Osteocyte (in vitro differentiated cells): ENCODE data around the gene LAPTM4A. TPM values are rescaled to one million over a fixed set of nuclear protein-coding genes. Genes with fewer than 3 reads are reported as not detected.
A peak's percentile ranks its signal among the peaks of the same experiment; 100 is the strongest.
"Not testable (repeated sequence)": the region's sequence is repeated elsewhere in the genome, so short reads cannot be mapped to it uniquely, and the experiment has no call there.

Experiments
- DNase-seq: peaks from one replicate; pipeline ENCODE4 v3.0.0; 2021; ENCODE audit warnings: mixed read lengths; ENCODE audit not compliant: unreplicated experiment; ENCODE audit errors: extremely low spot score
- H3K27ac Mint-ChIP-seq: one replicate; pipeline ENCODE4 v1.8.0; 2021; ENCODE audit warnings: mild to moderate bottlenecking, mixed read lengths; ENCODE audit not compliant: unreplicated experiment
- H3K27me3 Mint-ChIP-seq: one replicate; pipeline ENCODE4 v1.8.0; 2021; ENCODE audit warnings: mixed read lengths; ENCODE audit not compliant: unreplicated experiment
- H3K36me3 Mint-ChIP-seq: one replicate; pipeline ENCODE4 v1.8.0; 2021; ENCODE audit warnings: mixed read lengths; ENCODE audit not compliant: unreplicated experiment
- H3K4me1 Mint-ChIP-seq: one replicate; pipeline ENCODE4 v1.8.0; 2021; ENCODE audit warnings: mixed read lengths; ENCODE audit not compliant: unreplicated experiment
- H3K4me3 Mint-ChIP-seq: one replicate; pipeline ENCODE4 v1.8.0; 2021; ENCODE audit warnings: mild to moderate bottlenecking, moderate library complexity, mixed read lengths; ENCODE audit not compliant: unreplicated experiment
- H3K9me3 Mint-ChIP-seq: one replicate; pipeline ENCODE4 v1.8.0; 2021; ENCODE audit warnings: mixed read lengths; ENCODE audit not compliant: unreplicated experiment
- CTCF ChIP-seq: fragments of 200-600 bp; sonication (generic); IDR thresholded peaks from 2 replicates; pipeline ENCODE4 v1.5.0; 2021; ENCODE audit warnings: antibody characterized with exemption, mild to moderate bottlenecking, moderate library complexity
- total RNA-seq: library from RNA; stranded (reverse); gene quantifications from 2 replicates; pipeline ENCODE4 v1.2.1, GENCODE V29; 2021

Gene LAPTM4A
- total RNA-seq, 1 donor from 2014 or later, result 560 TPM

DNA sequence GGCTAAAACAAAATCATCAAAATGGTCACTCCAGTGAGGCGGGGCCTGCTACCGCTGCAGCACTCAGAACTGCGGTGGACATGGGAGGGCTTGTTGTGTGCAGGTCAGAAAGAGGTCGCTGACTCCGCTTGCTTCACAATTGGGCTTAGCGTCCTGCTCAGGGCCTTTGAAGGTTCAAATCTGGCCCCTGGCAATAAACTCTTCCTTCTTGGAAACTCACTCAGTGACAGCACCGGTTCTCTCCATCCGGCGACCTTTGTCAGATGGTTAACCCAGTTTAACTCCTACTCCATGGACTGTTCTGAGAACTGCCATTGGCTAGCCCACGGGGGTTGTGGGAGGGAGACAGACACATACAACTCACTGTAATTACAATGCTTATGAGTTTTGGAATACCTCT is 29.0 kb upstream of the LAPTM4A start:
- H3K4me3 Mint-ChIP-seq, result no peak overlapping the region
- no peak for TF ChIP-seq CTCF
- H3K4me1 Mint-ChIP-seq, result peaks cover 2% of the 10 kb centered on the region
- H3K9me3 Mint-ChIP-seq, result peaks cover 5% of the 10 kb centered on the region
- no peak overlapping the region for H3K27ac Mint-ChIP-seq
- no peaks in the 10 kb centered on the region for H3K27me3 Mint-ChIP-seq
- no peaks in the 10 kb centered on the region for H3K36me3 Mint-ChIP-seq
- no peak for DNase-seq

DNA sequence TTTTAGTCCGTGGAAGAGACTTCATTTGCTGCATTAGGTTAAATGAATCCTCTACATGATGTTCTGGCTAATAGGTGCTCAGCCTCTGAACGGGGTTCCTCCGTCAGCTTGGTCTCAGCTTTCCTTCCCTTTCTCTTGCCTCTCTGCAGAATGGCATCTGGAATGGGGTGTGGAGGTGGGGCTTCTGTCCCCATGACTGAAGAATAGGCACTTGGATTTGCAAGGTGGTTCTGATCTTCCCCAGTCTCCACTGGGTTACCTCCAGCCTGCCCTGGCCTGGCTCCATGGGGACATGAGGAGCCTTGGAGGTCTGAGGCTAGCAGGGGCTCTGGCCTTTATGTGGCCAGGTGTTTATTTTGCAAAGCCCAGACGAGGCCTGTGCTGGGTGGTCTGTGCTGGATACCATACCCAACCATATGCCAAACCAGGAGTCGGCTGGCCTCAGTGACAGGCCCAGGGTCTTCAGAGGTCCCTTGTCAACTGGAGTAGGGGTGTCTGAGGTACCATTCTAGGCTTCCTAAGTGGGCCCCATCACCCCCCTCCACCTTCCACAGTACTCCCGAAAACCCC is 28.2 kb upstream of the LAPTM4A start:
- H3K36me3 Mint-ChIP-seq, result no peaks in the 10 kb centered on the region
- no peak overlapping the region for H3K4me3 Mint-ChIP-seq

GRCh38 chr2:20077411-20077940 is 26.0 kb upstream of the LAPTM4A start:
- no peak for TF ChIP-seq CTCF
- no peak overlapping the region for H3K4me3 Mint-ChIP-seq
- no peaks in the 10 kb centered on the region for H3K36me3 Mint-ChIP-seq
- H3K9me3 Mint-ChIP-seq, result peaks cover 5% of the 10 kb centered on the region
- peaks cover 20% of the 10 kb centered on the region for H3K4me1 Mint-ChIP-seq
- no peak overlapping the region for H3K27ac Mint-ChIP-seq
- no peaks in the 10 kb centered on the region for H3K27me3 Mint-ChIP-seq
- no peak for DNase-seq

More for the DNA sequence above, 28.2 kb upstream of the LAPTM4A start:
- TF ChIP-seq CTCF, result no peak
- Mint-ChIP-seq H3K27ac (no peak overlapping the region), H3K27me3 (no peaks in the 10 kb centered on the region), H3K9me3 (peaks cover 5% of the 10 kb centered on the region), H3K4me1 (peaks cover 2% of the 10 kb centered on the region)
- DNase-seq, result peak; percentile 77

DNA sequence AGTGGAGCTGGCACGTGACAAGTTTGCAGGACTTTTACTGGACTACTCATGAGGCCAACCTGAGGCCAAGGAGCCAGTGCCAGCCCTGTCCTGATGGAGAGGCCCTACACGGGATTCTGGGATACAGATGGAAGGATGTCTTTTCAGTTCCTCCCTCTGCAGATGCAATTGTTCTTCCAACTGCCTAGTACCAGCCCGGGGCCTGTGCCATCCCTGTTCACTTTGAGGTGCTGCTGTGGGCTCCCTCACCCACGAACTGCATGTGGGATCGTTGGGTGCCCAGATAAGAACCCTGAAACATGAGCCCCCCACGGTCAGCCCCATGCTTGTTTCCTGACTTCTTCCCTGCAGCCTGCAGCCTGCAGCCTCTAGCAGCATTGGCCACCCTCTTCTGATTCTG is 25.3 kb upstream of the LAPTM4A start:
- no peak overlapping the region for H3K4me3 Mint-ChIP-seq
- no peaks in the 10 kb centered on the region for H3K27me3 Mint-ChIP-seq
- peaks cover 27% of the 10 kb centered on the region for H3K4me1 Mint-ChIP-seq
- H3K36me3 Mint-ChIP-seq, result no peaks in the 10 kb centered on the region
- H3K27ac Mint-ChIP-seq, result no peak overlapping the region
- no peak for TF ChIP-seq CTCF
- H3K9me3 Mint-ChIP-seq, result peaks cover 5% of the 10 kb centered on the region
- DNase-seq, result no peak

DNA sequence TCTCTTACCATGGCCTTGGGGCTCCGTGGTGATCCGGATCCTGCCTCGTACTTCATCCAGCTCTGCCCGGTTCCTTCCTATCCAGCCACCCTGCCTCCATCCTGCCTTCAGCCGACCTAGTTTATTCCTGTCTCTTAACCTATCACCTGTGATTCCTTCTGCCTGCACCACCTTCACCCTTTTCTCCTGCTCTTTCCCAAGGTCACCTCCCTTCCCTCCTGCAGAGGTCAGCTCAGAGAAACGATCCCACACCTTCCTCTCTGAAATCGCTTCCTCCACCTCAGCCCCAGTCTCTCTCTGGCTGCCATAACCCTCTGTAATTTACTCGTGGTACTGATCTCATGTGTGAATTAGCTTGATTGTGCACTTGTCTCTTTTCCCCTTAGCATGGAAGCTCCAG is 23.5 kb upstream of the LAPTM4A start:
- Mint-ChIP-seq H3K27ac (no peak overlapping the region), H3K27me3 (no peaks in the 10 kb centered on the region), H3K36me3 (no peaks in the 10 kb centered on the region)

DNA sequence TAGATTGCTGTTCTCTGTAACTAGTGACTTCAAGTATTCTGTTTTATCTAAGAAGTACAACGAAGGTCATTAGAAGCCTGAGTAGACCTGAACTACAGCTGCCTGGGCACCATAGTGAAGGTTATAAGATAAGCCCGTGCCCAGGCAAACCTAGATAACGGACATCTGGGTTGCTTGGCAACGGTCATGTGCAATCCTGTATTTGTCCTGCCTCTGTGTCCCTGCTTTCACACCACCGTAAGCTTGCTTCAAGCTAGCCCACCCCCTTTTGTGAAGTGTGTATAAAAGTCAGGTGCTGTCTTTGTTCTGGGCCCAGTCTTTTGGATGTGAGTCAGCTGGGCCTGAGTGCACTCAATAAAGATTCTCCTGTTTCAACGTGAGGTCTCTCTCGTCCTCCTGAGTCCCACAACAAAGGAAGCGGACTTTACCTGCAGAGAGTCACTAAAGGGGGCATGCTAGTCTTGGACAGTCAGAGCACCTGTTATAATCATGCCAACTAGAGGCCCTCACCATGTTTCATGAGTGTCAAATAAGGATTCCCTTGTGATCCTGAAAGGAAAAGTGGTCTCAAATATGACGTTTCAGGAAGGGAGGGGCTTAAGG is 22.7 kb upstream of the LAPTM4A start:
- Mint-ChIP-seq H3K4me1 (peaks cover 44% of the 10 kb centered on the region), H3K27ac (peak overlapping the region; percentile 100)
- H3K27me3 Mint-ChIP-seq, H3K4me3 Mint-ChIP-seq, H3K9me3 Mint-ChIP-seq, H3K36me3 Mint-ChIP-seq: not testable (repeated sequence)
- peak; percentile 23 for DNase-seq

More for the DNA sequence above, 23.5 kb upstream of the LAPTM4A start:
- no peak for TF ChIP-seq CTCF
- DNase-seq, result peak; percentile 63
- no peak overlapping the region for H3K4me3 Mint-ChIP-seq
- H3K9me3 Mint-ChIP-seq, result peaks cover 5% of the 10 kb centered on the region
- peaks cover 43% of the 10 kb centered on the region for H3K4me1 Mint-ChIP-seq
